RWPE2 (cell line): ENCODE results near the gene DNAJC5.

ENCODE experiments used
- ATAC-seq: fragments of 200-7000 bp; cut with Tn5 transposase; 3 replicates; pipeline ENCODE4 v1.9.1; 2021; ENCODE audit warnings: low read depth
- DNase-seq: peaks from one replicate; pipeline ENCODE4 v3.0.0-alpha.2; 2020; ENCODE audit warnings: low spot score
- H3K27ac ChIP-seq: fragments of 450-650 bp; 2 replicates; pipeline ENCODE4 v1.5.1; 2017; ENCODE audit warnings: mild to moderate bottlenecking; ENCODE audit not compliant: poor library complexity, severe bottlenecking
- H3K27me3 ChIP-seq: fragments of 250-450 bp; sonication (Bioruptor Pico); 2 replicates; pipeline ENCODE4 v1.5.1; 2021; ENCODE audit warnings: mild to moderate bottlenecking, moderate library complexity; ENCODE audit not compliant: insufficient read depth, poor library complexity, severe bottlenecking
- H3K36me3 ChIP-seq: fragments of 250-450 bp; sonication (Bioruptor Pico); 2 replicates; pipeline ENCODE4 v1.5.1; 2020; ENCODE audit warnings: low read depth, mild to moderate bottlenecking, moderate library complexity
- H3K4me1 ChIP-seq: fragments of 250-450 bp; sonication (Bioruptor Pico); 2 replicates; pipeline ENCODE4 v1.5.1; 2021; ENCODE audit warnings: mild to moderate bottlenecking, moderate library complexity; ENCODE audit not compliant: insufficient read depth, poor library complexity, severe bottlenecking
- H3K4me3 ChIP-seq: fragments of 250-450 bp; sonication (Bioruptor Pico); 2 replicates; pipeline ENCODE4 v1.5.1; 2021; ENCODE audit warnings: mild to moderate bottlenecking, moderate library complexity; ENCODE audit not compliant: severe bottlenecking
- H3K9me3 ChIP-seq: fragments of 250-450 bp; sonication (Bioruptor Pico); 2 replicates; pipeline ENCODE4 v1.5.1; 2021; ENCODE audit warnings: mild to moderate bottlenecking, moderate library complexity; ENCODE audit not compliant: severe bottlenecking
- TF ChIP-seq, protein P1 (sequence below): fragments of 450-650 bp; IDR thresholded peaks from one replicate; pipeline ENCODE4 v1.5.1; 2017; ENCODE audit warnings: mild to moderate bottlenecking, moderate library complexity; ENCODE audit not compliant: poor library complexity, severe bottlenecking

DNAJC5 gene

DNA sequence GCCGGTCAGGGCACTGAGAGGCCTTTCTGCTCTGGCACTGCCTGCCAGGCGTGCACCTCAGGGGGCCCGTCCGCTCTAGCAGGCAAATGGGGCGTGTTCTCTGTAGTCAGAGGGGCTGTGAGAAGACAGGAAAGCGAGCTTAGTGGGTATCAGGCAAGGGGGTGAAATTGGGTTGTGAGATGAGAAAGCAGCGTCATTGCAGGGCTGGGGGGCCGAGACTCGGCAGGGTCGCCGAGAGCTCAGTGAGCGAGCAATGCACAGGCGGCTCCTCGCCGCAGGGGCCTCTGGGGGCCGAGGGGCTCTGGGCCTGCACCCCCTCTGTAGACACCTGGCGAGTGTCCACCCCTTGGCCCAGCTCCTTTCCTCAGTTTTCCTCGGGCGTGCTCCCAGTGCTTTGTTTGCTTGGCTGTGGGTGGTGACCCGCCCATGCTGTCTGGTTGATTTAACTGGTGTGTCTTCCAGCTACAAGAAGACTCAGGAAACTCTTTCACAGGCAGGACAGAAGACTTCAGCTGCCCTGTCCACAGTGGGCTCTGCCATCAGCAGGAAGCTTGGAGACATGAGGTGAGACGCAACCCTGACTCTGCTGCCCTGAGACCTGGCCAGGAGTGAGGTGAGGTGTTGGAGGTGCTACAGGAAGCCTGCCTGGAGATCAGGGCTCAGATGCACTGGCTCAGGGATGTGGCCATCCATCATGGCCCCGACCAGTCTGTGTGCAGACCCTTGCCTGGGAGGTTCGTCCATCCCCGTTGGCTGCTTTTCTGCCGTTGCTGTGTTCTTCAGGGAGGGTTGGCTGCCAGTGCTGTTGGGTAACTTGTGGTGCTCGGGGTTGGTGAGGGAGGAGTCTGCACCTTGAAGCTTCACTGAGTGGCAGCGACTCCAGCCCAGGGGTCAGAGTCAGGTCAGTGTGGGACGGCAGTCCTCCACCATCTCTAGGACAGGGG lies 12.4 kb upstream of the DNAJC5 start:
- Histone ChIP-seq H3K9me3 (no peaks in the 10 kb centered on the region), H3K27ac (no peak overlapping the region), H3K4me1 (peaks cover 3% of the 10 kb centered on the region), H3K27me3 (no peaks in the 10 kb centered on the region), H3K4me3 (no peak overlapping the region), H3K36me3 (peaks cover 90% of the 10 kb centered on the region)
- TF ChIP-seq, protein P1, sequence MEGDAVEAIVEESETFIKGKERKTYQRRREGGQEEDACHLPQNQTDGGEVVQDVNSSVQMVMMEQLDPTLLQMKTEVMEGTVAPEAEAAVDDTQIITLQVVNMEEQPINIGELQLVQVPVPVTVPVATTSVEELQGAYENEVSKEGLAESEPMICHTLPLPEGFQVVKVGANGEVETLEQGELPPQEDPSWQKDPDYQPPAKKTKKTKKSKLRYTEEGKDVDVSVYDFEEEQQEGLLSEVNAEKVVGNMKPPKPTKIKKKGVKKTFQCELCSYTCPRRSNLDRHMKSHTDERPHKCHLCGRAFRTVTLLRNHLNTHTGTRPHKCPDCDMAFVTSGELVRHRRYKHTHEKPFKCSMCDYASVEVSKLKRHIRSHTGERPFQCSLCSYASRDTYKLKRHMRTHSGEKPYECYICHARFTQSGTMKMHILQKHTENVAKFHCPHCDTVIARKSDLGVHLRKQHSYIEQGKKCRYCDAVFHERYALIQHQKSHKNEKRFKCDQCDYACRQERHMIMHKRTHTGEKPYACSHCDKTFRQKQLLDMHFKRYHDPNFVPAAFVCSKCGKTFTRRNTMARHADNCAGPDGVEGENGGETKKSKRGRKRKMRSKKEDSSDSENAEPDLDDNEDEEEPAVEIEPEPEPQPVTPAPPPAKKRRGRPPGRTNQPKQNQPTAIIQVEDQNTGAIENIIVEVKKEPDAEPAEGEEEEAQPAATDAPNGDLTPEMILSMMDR = no peak
- ATAC-seq = no peak
- DNase-seq = peak; percentile 80

DNA sequence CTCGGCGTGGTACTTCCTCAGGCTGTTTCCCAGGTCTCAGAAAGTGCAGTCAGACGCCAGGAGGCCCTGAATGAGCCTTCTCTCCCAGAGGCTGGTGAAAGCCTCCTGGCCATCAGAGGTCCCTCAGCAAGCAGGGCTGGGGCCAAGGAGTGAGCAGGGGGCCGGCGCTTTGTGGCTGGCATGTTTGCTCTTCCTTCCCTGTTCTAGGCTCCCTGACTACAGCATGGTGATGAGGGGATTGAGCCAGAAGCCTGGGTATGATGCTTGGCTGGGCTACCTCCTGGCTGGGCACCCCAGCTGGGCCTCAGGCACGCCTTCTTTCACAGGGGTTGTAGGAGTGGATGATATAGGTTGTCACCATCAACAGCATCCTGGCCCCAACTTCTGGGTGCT lies 11.7 kb upstream of the DNAJC5 start:
- ATAC-seq = no peak
- no peak for DNase-seq
- peaks cover 89% of the 10 kb centered on the region for H3K36me3 ChIP-seq

DNA sequence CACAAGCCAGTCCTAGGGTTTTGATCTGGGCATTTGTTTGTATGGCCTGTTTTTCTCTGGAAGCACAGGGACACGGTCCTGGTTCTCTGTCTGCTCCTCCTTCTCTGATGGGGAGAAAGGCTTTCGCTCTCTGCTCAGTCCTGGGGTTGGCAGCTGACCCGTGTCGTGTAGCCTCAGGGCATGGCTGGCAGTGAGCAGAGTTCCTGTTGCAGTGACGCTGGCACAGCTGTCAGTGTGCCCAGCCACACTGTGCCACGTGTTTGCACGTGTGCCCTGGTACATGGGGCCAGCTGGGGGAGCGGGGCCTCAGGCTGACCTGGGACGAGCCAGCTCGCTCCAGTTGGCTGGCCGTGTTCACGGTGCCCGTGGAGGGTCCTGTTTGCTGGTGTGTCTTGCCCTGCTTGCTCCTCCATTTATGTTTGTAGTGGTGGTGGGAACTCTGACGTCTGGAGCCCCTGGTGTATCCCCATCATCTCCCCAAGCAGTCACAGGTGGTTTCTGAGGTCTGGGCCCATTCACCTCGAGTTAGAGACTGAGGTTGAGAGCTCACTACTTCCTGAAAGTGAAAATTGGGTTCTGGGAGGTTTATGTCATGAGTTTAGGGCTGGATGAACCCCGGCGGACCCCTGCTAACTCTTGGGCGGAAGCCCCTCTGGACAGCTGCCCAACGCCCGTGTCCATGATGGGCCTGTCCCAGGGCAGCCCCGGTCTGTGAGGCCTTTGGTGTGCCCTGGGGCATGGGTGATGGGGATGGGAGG lies 10.2 kb upstream of the DNAJC5 start:
- no peaks in the 10 kb centered on the region for H3K27me3 ChIP-seq
- peaks cover 13% of the 10 kb centered on the region for H3K4me1 ChIP-seq
- H3K36me3 ChIP-seq = peaks cover 87% of the 10 kb centered on the region
- no peak; the same call in 2 of the 3 replicates for ATAC-seq
- H3K27ac ChIP-seq = peak overlapping the region; percentile 4
- TF ChIP-seq, protein P1 = no peak
- DNase-seq = peak; percentile 82
- no peak overlapping the region for H3K4me3 ChIP-seq
- no peaks in the 10 kb centered on the region for H3K9me3 ChIP-seq

More for the DNA sequence above, 11.7 kb upstream of the DNAJC5 start:
- TF ChIP-seq, protein P1 = no peak
- H3K27ac ChIP-seq = no peak overlapping the region
- H3K9me3 ChIP-seq = no peaks in the 10 kb centered on the region
- H3K4me3 ChIP-seq = no peak overlapping the region
- peaks cover 3% of the 10 kb centered on the region for H3K4me1 ChIP-seq
- no peaks in the 10 kb centered on the region for H3K27me3 ChIP-seq

DNA sequence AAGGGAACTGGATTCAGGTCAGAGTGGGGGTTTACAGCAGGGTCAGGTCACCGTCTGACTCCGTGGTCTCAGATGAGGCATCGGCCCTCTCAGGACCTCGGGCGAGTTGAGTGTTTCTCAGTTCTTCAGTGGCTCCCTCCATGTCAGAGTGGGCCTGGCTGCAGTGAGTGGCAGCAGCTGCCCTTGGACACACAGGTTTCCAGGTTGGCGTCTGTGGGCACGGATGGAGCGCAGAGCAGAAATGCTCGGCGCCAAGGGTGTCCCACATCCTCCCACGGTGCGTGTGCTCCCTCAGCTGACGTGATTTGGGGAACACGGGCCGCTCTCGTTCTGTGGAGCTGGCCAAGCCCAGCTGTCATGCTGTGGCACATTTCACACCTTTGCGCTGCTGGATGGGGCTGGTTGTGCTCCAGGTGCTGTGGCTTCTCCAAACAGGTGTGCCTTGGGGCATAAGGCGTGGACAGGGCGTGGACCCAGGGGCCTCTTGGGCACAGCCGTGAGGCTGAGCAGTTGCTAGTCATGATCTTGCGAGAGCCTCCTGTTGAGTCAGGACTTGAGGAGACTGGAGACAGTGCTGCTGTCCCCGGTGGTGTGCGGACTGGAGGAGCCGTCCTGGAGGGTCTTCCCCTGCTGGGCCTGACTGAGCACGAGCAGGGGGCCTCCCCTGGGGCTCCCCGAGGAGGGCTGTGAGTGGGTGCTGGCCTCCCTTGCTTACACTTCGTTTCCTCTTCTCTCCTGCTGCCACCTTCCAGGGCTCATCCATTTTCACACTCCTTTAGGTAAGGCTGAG lies 9.5 kb upstream of the DNAJC5 start:
- peak; percentile 90 for DNase-seq
- ATAC-seq = peak; percentile 62
- H3K27me3 ChIP-seq = no peaks in the 10 kb centered on the region
- TF ChIP-seq, protein P1 = no peak
- H3K9me3 ChIP-seq = no peaks in the 10 kb centered on the region
- no peak overlapping the region for H3K4me3 ChIP-seq
- H3K4me1 ChIP-seq = peaks cover 21% of the 10 kb centered on the region
- H3K27ac ChIP-seq = peak overlapping the region; percentile 4
- peaks cover 93% of the 10 kb centered on the region for H3K36me3 ChIP-seq
